ENCODE data around the gene MAT2A. TPM values are rescaled to one million over a fixed set of nuclear protein-coding genes. Genes with fewer than 3 reads are reported as not detected.

MAT2A gene
- total and polyA plus RNA-seq, 9 of the 15 experiments (the other 6 are each of a cell fraction or from before 2014, with no cell fraction given) = 130 to 1,027 (median 240) TPM

GRCh38 chr2:85545780-85546240 is 6.8 kb downstream of the MAT2A start (continued):
- TF ChIP-seq, protein P1, sequence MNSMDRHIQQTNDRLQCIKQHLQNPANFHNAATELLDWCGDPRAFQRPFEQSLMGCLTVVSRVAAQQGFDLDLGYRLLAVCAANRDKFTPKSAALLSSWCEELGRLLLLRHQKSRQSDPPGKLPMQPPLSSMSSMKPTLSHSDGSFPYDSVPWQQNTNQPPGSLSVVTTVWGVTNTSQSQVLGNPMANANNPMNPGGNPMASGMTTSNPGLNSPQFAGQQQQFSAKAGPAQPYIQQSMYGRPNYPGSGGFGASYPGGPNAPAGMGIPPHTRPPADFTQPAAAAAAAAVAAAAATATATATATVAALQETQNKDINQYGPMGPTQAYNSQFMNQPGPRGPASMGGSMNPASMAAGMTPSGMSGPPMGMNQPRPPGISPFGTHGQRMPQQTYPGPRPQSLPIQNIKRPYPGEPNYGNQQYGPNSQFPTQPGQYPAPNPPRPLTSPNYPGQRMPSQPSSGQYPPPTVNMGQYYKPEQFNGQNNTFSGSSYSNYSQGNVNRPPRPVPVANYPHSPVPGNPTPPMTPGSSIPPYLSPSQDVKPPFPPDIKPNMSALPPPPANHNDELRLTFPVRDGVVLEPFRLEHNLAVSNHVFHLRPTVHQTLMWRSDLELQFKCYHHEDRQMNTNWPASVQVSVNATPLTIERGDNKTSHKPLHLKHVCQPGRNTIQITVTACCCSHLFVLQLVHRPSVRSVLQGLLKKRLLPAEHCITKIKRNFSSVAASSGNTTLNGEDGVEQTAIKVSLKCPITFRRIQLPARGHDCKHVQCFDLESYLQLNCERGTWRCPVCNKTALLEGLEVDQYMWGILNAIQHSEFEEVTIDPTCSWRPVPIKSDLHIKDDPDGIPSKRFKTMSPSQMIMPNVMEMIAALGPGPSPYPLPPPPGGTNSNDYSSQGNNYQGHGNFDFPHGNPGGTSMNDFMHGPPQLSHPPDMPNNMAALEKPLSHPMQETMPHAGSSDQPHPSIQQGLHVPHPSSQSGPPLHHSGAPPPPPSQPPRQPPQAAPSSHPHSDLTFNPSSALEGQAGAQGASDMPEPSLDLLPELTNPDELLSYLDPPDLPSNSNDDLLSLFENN (IDR thresholded peaks at IDR 0.05; ENCODE audit: low read depth in 2 of 2, low read length in 2 of 2) = peak in 1 of 2 experiments; percentile 43; a peak in 1 of 4 replicates
- TF ChIP-seq BRF2 (IDR thresholded peaks at IDR 0.05; ENCODE audit: borderline replicate concordance, insufficient read depth, insufficient read length) (no peak), ZNF561 (CRISPR knock-in tag; conservative IDR thresholded peaks at IDR 0.05) (no peak), SMAD1 (IDR thresholded peaks at IDR 0.05; ENCODE audit: low read depth, low read length, partially characterized antibody) (peak; percentile 22), ERF (CRISPR knock-in tag; IDR thresholded peaks at IDR 0.05) (peak; percentile 76; the same call in 1 of the 2 replicates), CEBPZ (IDR thresholded peaks at IDR 0.05; ENCODE audit: borderline replicate concordance, low read depth, low read length) (no peak), NCOA1 (IDR thresholded peaks at IDR 0.05; ENCODE audit: low read depth) (no peak), GABPB2 (CRISPR knock-in tag; conservative IDR thresholded peaks at IDR 0.05) (no peak), POLR2AphosphoS5 (IDR thresholded peaks at IDR 0.05; ENCODE audit: control insufficient read depth, insufficient read depth, low read depth, low read length) (0 out of 2 replicates have a peak, but pooled peaks have one; percentile 52), NFATC3 (IDR thresholded peaks at IDR 0.05) (0 out of 2 replicates have a peak, but pooled peaks have one; percentile 24)

Measured in K562 (cell line).